AG04450 (cell line): Measurements from ENCODE around the gene IGF2R. TPM values are rescaled to one million over a fixed set of nuclear protein-coding genes. Genes with fewer than 3 reads are reported as not detected.

Experiments used
- CTCF ChIA-PET: fragments of 300-600, 350-600 bp; formaldehyde crosslinking; extraction: SDS; loops from one replicate; lab custom pipeline; 2022; ENCODE audit warnings: antibody characterized with exemption, inconsistent platforms; lab: Charles Lee
- POLR2A ChIA-PET: fragments of 350-600 bp; formaldehyde crosslinking; extraction: SDS; loops from one replicate; lab custom pipeline; 2021; ENCODE audit warnings: antibody characterized with exemption, inconsistent platforms; lab: Yijun Ruan, JAX
- DNase-seq: peaks from one replicate; pipeline ENCODE4 v3.0.0-alpha.2; 2011; ENCODE audit warnings: low read depth, low spot score
- H3K27ac ChIP-seq: one replicate; pipeline ENCODE4 v1.5.1; 2012; ENCODE audit warnings: low read depth, low read length, control low read depth
- H3K27me3 ChIP-seq: one replicate; pipeline ENCODE4 v1.6.0; 2012; ENCODE audit warnings: low read length; ENCODE audit not compliant: control insufficient read depth, insufficient read depth
- H3K4me3 ChIP-seq: 2 replicates; pipeline ENCODE4 v1.5.1; 2011; ENCODE audit warnings: mild to moderate bottlenecking, low read depth, low read length, control low read depth
- H3K9me3 ChIP-seq: 2 replicates; pipeline ENCODE4 v1.5.1; 2012; ENCODE audit warnings: low read length; ENCODE audit not compliant: control insufficient read depth, insufficient read depth
- CTCF ChIP-seq: IDR thresholded peaks from 2 replicates; pipeline ENCODE4 v1.5.1; 2011; ENCODE audit warnings: low read depth, low read length, control low read depth, inconsistent platforms
- polyA plus RNA-seq: library from polyadenylated mRNA; depleted of rRNA; stranded (reverse); fragments of >200 nt; gene quantifications from 2 replicates; pipeline ENCODE4 v1.2.3, GENCODE V29; 2011

The IGF2R gene
- polyA plus RNA-seq, 1 experiment = 40.9 TPM

GRCh38 chr6:160010067-160010466 lies 41.2 kb downstream of the IGF2R start:
- no peaks in the 10 kb centered on the region for H3K27me3 ChIP-seq
- no peak overlapping the region for H3K4me3 ChIP-seq
- peaks cover 14% of the 10 kb centered on the region for H3K9me3 ChIP-seq
- ChIA-PET CTCF (no interaction called here), POLR2A (no interaction called here)
- no peak overlapping the region for H3K27ac ChIP-seq
- no peak for DNase-seq
- no peak for TF ChIP-seq CTCF

- no peaks in the 10 kb centered on the region; the same call in 1 of the 2 replicates for H3K9me3 ChIP-seq
- no peak for TF ChIP-seq CTCF
- ChIA-PET POLR2A (no interaction called here), CTCF (no interaction called here)
- no peak overlapping the region for H3K27ac ChIP-seq
- no peak overlapping the region for H3K4me3 ChIP-seq
- no peaks in the 10 kb centered on the region for H3K27me3 ChIP-seq
- no peak for DNase-seq
These were observed 45.3 kb downstream of the IGF2R start for GRCh38 chr6:160013987-160014868.

DNA sequence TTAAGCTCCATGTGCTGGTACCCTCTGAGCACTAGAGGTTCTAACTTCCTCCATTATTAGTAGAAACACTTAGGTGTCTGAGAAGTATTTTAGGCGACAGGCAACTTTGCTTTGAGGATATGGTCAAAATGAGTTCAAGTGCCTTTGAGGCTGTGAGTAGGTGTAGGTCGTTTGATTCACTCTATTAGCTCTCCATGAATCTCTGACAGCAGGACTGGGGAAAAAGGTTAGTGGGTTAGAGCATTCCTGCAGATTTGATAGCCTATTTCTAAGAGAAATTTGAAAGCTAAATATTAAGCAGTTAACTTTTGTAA lies 45.9 kb downstream of the IGF2R start:
- no peak for DNase-seq
- ChIA-PET POLR2A (no interaction called here), CTCF (no interaction called here)
- H3K27ac ChIP-seq = no peak overlapping the region
- no peaks in the 10 kb centered on the region; the same call in 1 of the 2 replicates for H3K9me3 ChIP-seq
- no peak overlapping the region for H3K4me3 ChIP-seq
- no peaks in the 10 kb centered on the region for H3K27me3 ChIP-seq
- TF ChIP-seq CTCF = no peak

DNA sequence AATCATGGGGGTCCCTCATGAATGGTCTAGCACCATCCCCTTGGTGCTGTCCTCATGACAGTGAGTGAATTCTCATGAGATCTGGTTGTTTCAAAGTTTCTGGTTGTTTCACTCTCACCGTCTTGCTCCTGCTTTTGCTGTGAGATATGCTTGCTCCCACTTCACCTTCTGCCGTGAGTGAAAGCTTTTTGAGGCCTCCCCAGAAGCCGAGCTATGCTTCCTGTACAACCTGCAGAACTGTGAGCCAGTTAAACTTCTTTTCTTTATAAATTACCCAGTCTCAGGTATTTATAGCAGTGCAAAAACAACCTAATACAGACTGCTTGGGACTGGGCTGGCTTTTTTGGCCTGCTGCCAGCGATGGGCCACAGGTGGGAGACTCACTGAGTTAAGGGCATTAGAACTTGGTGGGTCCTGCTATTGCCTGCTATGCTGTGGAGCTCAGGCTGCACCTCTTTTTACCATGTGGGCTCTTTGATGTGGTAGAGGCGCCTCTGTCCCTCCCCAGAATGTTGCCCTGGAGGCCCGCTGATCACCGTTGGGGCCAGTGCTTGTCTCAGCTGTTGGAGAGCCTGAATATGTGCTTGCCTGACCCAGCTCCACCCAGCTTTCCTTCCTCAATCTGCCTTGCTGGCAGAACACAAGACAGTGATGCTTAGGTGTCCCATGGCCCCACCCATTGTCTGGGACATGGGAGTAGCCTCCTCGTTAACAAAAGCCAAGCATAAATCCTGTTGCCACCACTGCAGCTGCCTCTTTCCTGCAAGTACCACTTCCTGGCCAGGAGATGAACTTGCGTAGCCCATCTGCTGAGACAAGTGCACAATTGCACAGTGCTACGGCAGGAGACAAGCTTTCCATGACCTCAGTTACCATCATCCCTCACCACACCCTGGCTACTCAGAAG lies 47.1 kb downstream of the IGF2R start:
- no peak for TF ChIP-seq CTCF
- no peak for DNase-seq
- no peaks in the 10 kb centered on the region; the same call in 1 of the 2 replicates for H3K9me3 ChIP-seq
- H3K4me3 ChIP-seq = no peak overlapping the region
- H3K27ac ChIP-seq = no peak overlapping the region
- POLR2A ChIA-PET = no interaction called here
- no peaks in the 10 kb centered on the region for H3K27me3 ChIP-seq
- CTCF ChIA-PET = interaction anchor here (0.6 kb wide), 1 partner anchor 208 kb away, joined by 3 read pairs; no protein-coding TSS in a partner anchor
